ENCODE data around the gene CACNG5.

Gene CACNG5

GRCh38 chr17:66809408-66809807, 25.5 kb upstream of the CACNG5 start:
- no peak overlapping the region for H3K4me3 ChIP-seq (ENCODE audit: low read length)
- no peaks in the 10 kb centered on the region for H3K27me3 ChIP-seq (ENCODE audit: insufficient read depth, low read length)
- no peak overlapping the region for H2AFZ ChIP-seq (ENCODE audit: low read depth, low read length)
- H3K9me3 ChIP-seq (ENCODE audit: low read length) = no peaks in the 10 kb centered on the region
- H3K36me3 ChIP-seq (ENCODE audit: insufficient read depth, low read length) = no peaks in the 10 kb centered on the region
- peaks cover 29% of the 10 kb centered on the region for H3K4me1 ChIP-seq (ENCODE audit: insufficient read depth, low read length)

- Histone ChIP-seq H3K4me1 (ENCODE audit: insufficient read depth, low read length) (peaks cover 28% of the 10 kb centered on the region), H2AFZ (ENCODE audit: low read depth, low read length) (no peak overlapping the region), H3K36me3 (ENCODE audit: insufficient read depth, low read length) (no peaks in the 10 kb centered on the region), H3K4me3 (ENCODE audit: low read length) (no peak overlapping the region), H3K27me3 (ENCODE audit: insufficient read depth, low read length) (no peaks in the 10 kb centered on the region), H3K9me3 (ENCODE audit: low read length) (no peaks in the 10 kb centered on the region)
These were observed 23.8 kb upstream of the CACNG5 start for GRCh38 chr17:66810951-66811682.

- Histone ChIP-seq H3K4me3 (ENCODE audit: low read length) (no peak overlapping the region), H2AFZ (ENCODE audit: low read depth, low read length) (no peak overlapping the region), H3K4me1 (ENCODE audit: insufficient read depth, low read length) (peaks cover 28% of the 10 kb centered on the region), H3K36me3 (ENCODE audit: insufficient read depth, low read length) (no peaks in the 10 kb centered on the region), H3K27me3 (ENCODE audit: insufficient read depth, low read length) (no peaks in the 10 kb centered on the region), H3K9me3 (ENCODE audit: low read length) (no peaks in the 10 kb centered on the region)
These were observed 23.2 kb upstream of the CACNG5 start for GRCh38 chr17:66811683-66812054.

GRCh38 chr17:66812571-66812970, 22.3 kb upstream of the CACNG5 start:
- Histone ChIP-seq H3K4me3 (ENCODE audit: low read length) (no peak overlapping the region), H3K9me3 (ENCODE audit: low read length) (no peaks in the 10 kb centered on the region), H3K27me3 (ENCODE audit: insufficient read depth, low read length) (no peaks in the 10 kb centered on the region), H3K4me1 (ENCODE audit: insufficient read depth, low read length) (peaks cover 28% of the 10 kb centered on the region), H2AFZ (ENCODE audit: low read depth, low read length) (no peak overlapping the region), H3K36me3 (ENCODE audit: insufficient read depth, low read length) (no peaks in the 10 kb centered on the region)

- Histone ChIP-seq H3K9me3 (ENCODE audit: low read length) (peaks cover 4% of the 10 kb centered on the region), H3K36me3 (ENCODE audit: insufficient read depth, low read length) (no peaks in the 10 kb centered on the region), H3K27me3 (ENCODE audit: insufficient read depth, low read length) (no peaks in the 10 kb centered on the region), H3K4me1 (ENCODE audit: insufficient read depth, low read length) (peaks cover 28% of the 10 kb centered on the region), H3K4me3 (ENCODE audit: low read length) (no peak overlapping the region), H2AFZ (ENCODE audit: low read depth, low read length) (no peak overlapping the region)
These were observed 21.6 kb upstream of the CACNG5 start for GRCh38 chr17:66813296-66813695.

GRCh38 chr17:66814026-66814425, 20.9 kb upstream of the CACNG5 start:
- H3K36me3 ChIP-seq (ENCODE audit: insufficient read depth, low read length) = no peaks in the 10 kb centered on the region
- H3K4me3 ChIP-seq (ENCODE audit: low read length) = no peak overlapping the region
- H3K9me3 ChIP-seq (ENCODE audit: low read length) = peaks cover 4% of the 10 kb centered on the region
- H3K4me1 ChIP-seq (ENCODE audit: insufficient read depth, low read length) = peaks cover 28% of the 10 kb centered on the region
- no peak overlapping the region for H2AFZ ChIP-seq (ENCODE audit: low read depth, low read length)
- no peaks in the 10 kb centered on the region for H3K27me3 ChIP-seq (ENCODE audit: insufficient read depth, low read length)

GRCh38 chr17:66814570-66814969, 20.3 kb upstream of the CACNG5 start:
- no peaks in the 10 kb centered on the region for H3K36me3 ChIP-seq (ENCODE audit: insufficient read depth, low read length)
- H3K4me3 ChIP-seq (ENCODE audit: low read length) = no peak overlapping the region
- peaks cover 33% of the 10 kb centered on the region for H3K4me1 ChIP-seq (ENCODE audit: insufficient read depth, low read length)
- H3K9me3 ChIP-seq (ENCODE audit: low read length) = peaks cover 4% of the 10 kb centered on the region
- H2AFZ ChIP-seq (ENCODE audit: low read depth, low read length) = no peak overlapping the region
- no peaks in the 10 kb centered on the region for H3K27me3 ChIP-seq (ENCODE audit: insufficient read depth, low read length)

GRCh38 chr17:66817750-66818149, 17.2 kb upstream of the CACNG5 start:
- H3K36me3 ChIP-seq (ENCODE audit: insufficient read depth, low read length) = no peaks in the 10 kb centered on the region
- no peak overlapping the region for H3K4me3 ChIP-seq (ENCODE audit: low read length)

GRCh38 chr17:66819466-66819865, 15.5 kb upstream of the CACNG5 start:
- peaks cover 4% of the 10 kb centered on the region for H3K9me3 ChIP-seq (ENCODE audit: low read length)
- no peaks in the 10 kb centered on the region for H3K27me3 ChIP-seq (ENCODE audit: insufficient read depth, low read length)
- no peak overlapping the region for H2AFZ ChIP-seq (ENCODE audit: low read depth, low read length)
- H3K4me3 ChIP-seq (ENCODE audit: low read length) = no peak overlapping the region
- H3K36me3 ChIP-seq (ENCODE audit: insufficient read depth, low read length) = no peaks in the 10 kb centered on the region
- peaks cover 9% of the 10 kb centered on the region for H3K4me1 ChIP-seq (ENCODE audit: insufficient read depth, low read length)

More at GRCh38 chr17:66817750-66818149, 17.2 kb upstream of the CACNG5 start:
- Histone ChIP-seq H2AFZ (ENCODE audit: low read depth, low read length) (no peak overlapping the region), H3K27me3 (ENCODE audit: insufficient read depth, low read length) (no peaks in the 10 kb centered on the region), H3K9me3 (ENCODE audit: low read length) (peaks cover 4% of the 10 kb centered on the region), H3K4me1 (ENCODE audit: insufficient read depth, low read length) (peaks cover 23% of the 10 kb centered on the region)

GRCh38 chr17:66822009-66822408, 12.9 kb upstream of the CACNG5 start:
- no peaks in the 10 kb centered on the region for H3K36me3 ChIP-seq (ENCODE audit: insufficient read depth, low read length)
- no peaks in the 10 kb centered on the region for H3K27me3 ChIP-seq (ENCODE audit: insufficient read depth, low read length)
- H3K4me1 ChIP-seq (ENCODE audit: insufficient read depth, low read length) = peaks cover 9% of the 10 kb centered on the region

GRCh38 chr17:66826856-66827255, 8.1 kb upstream of the CACNG5 start:
- H2AFZ ChIP-seq (ENCODE audit: low read depth, low read length) = no peak overlapping the region
- peaks cover 19% of the 10 kb centered on the region for H3K4me1 ChIP-seq (ENCODE audit: insufficient read depth, low read length)
- no peaks in the 10 kb centered on the region for H3K36me3 ChIP-seq (ENCODE audit: insufficient read depth, low read length)
- H3K27me3 ChIP-seq (ENCODE audit: insufficient read depth, low read length) = peaks cover 6% of the 10 kb centered on the region
- H3K4me3 ChIP-seq (ENCODE audit: low read length) = no peak overlapping the region
- H3K9me3 ChIP-seq (ENCODE audit: low read length) = no peaks in the 10 kb centered on the region

More at GRCh38 chr17:66822009-66822408, 12.9 kb upstream of the CACNG5 start:
- Histone ChIP-seq H3K4me3 (ENCODE audit: low read length) (no peak overlapping the region), H3K9me3 (ENCODE audit: low read length) (peaks cover 4% of the 10 kb centered on the region), H2AFZ (ENCODE audit: low read depth, low read length) (no peak overlapping the region)

- Histone ChIP-seq H3K27me3 (ENCODE audit: insufficient read depth, low read length) (peaks cover 15% of the 10 kb centered on the region), H2AFZ (ENCODE audit: low read depth, low read length) (no peak overlapping the region), H3K36me3 (ENCODE audit: insufficient read depth, low read length) (no peaks in the 10 kb centered on the region), H3K4me3 (ENCODE audit: low read length) (no peak overlapping the region), H3K4me1 (ENCODE audit: insufficient read depth, low read length) (peaks cover 19% of the 10 kb centered on the region), H3K9me3 (ENCODE audit: low read length) (no peaks in the 10 kb centered on the region)
These were observed 5.5 kb upstream of the CACNG5 start for GRCh38 chr17:66829386-66829864.

GRCh38 chr17:66829883-66830282, 5.0 kb upstream of the CACNG5 start:
- Histone ChIP-seq H3K4me1 (ENCODE audit: insufficient read depth, low read length) (peaks cover 19% of the 10 kb centered on the region), H2AFZ (ENCODE audit: low read depth, low read length) (no peak overlapping the region), H3K9me3 (ENCODE audit: low read length) (no peaks in the 10 kb centered on the region), H3K36me3 (ENCODE audit: insufficient read depth, low read length) (no peaks in the 10 kb centered on the region), H3K4me3 (ENCODE audit: low read length) (no peak overlapping the region), H3K27me3 (ENCODE audit: insufficient read depth, low read length) (peaks cover 18% of the 10 kb centered on the region)

- no peaks in the 10 kb centered on the region for H3K36me3 ChIP-seq (ENCODE audit: insufficient read depth, low read length)
- no peaks in the 10 kb centered on the region for H3K9me3 ChIP-seq (ENCODE audit: low read length)
- H3K27me3 ChIP-seq (ENCODE audit: insufficient read depth, low read length) = peaks cover 23% of the 10 kb centered on the region
- no peak overlapping the region for H3K4me3 ChIP-seq (ENCODE audit: low read length)
- peaks cover 19% of the 10 kb centered on the region for H3K4me1 ChIP-seq (ENCODE audit: insufficient read depth, low read length)
- H2AFZ ChIP-seq (ENCODE audit: low read depth, low read length) = no peak overlapping the region
These were observed 4.5 kb upstream of the CACNG5 start for GRCh38 chr17:66830451-66830850.
